H1 (cell line): ENCODE data around the gene RASSF4.

ENCODE experiments used
- BACH1 ChIP-seq: IDR thresholded peaks from 2 replicates; pipeline ENCODE4 v1.6.1; 2012; ENCODE audit warnings: low read length, improper control_type of control experiment
- CEBPB ChIP-seq: IDR thresholded peaks from 2 replicates; pipeline ENCODE4 v1.6.1; 2012; ENCODE audit warnings: low read depth, low read length
- CREB1 ChIP-seq: IDR thresholded peaks from 2 replicates; pipeline ENCODE4 v1.6.1; 2012; ENCODE audit warnings: inconsistent platforms
- CTCF ChIP-seq, 3 experiments: IDR thresholded peaks; 1 replicate in 2 of 3; 2 replicates in 1 of 3; pipeline versions ENCODE4 v1.5.1 to v1.6.1; 2011; ENCODE audit warnings: low read length in 3 of 3, mild to moderate bottlenecking in 3 of 3, inconsistent platforms in 2 of 3, low read depth in 1 of 3, moderate library complexity in 1 of 3; ENCODE audit not compliant: insufficient read depth in 1 of 3; ENCODE audit errors: control extremely low read depth in 1 of 3
- HDAC6 ChIP-seq: IDR thresholded peaks from one replicate; pipeline ENCODE4 v1.7.1; 2012; ENCODE audit warnings: low read depth, mild to moderate bottlenecking, inconsistent platforms, low read length, moderate library complexity
- JUND ChIP-seq: IDR thresholded peaks from 2 replicates; pipeline ENCODE4 v1.6.1; 2011; ENCODE audit warnings: mild to moderate bottlenecking, improper control_type of control experiment, low read length
- NRF1 ChIP-seq: IDR thresholded peaks from 2 replicates; pipeline ENCODE4 v1.6.1; 2011; ENCODE audit warnings: mild to moderate bottlenecking, low read depth, low read length, improper control_type of control experiment
- POLR2A ChIP-seq, 2 experiments: IDR thresholded peaks; 1 replicate in 1 of 2; 2 replicates in 1 of 2; pipeline ENCODE4 v1.6.1; 2011; ENCODE audit warnings: low read depth in 2 of 2, low read length in 2 of 2, mild to moderate bottlenecking in 2 of 2; ENCODE audit errors: control extremely low read depth in 1 of 2
- POLR2AphosphoS5 ChIP-seq: IDR thresholded peaks from 2 replicates; pipeline ENCODE4 v1.6.1; 2011; ENCODE audit warnings: low read depth, low read length
- SIX5 ChIP-seq: IDR thresholded peaks from 2 replicates; pipeline ENCODE4 v1.6.1; 2011; ENCODE audit warnings: mild to moderate bottlenecking, low read depth, low read length
- TAF1 ChIP-seq: IDR thresholded peaks from 2 replicates; pipeline ENCODE4 v1.6.1; 2011; ENCODE audit warnings: mild to moderate bottlenecking, low read depth, low read length
- YY1 ChIP-seq: IDR thresholded peaks from 2 replicates; pipeline ENCODE4 v1.6.1; 2011; ENCODE audit warnings: low read depth, mild to moderate bottlenecking, low read length

- TF ChIP-seq CTCF (IDR thresholded peaks at IDR 0.05; ENCODE audit: control extremely low read depth in 1 of 3, insufficient read depth in 1 of 3, low read depth in 1 of 3, low read length in 3 of 3) (no peak), SIX5 (no peak), BACH1 (no peak), YY1 (no peak), POLR2AphosphoS5 (no peak), HDAC6 (no peak), JUND (no peak), CREB1 (no peak), NRF1 (no peak), TAF1 (no peak), CEBPB (no peak), POLR2A (IDR thresholded peaks at IDR 0.05; ENCODE audit: control extremely low read depth in 1 of 2, low read depth in 2 of 2, low read length in 2 of 2) (no peak)
Measured at GRCh38 chr10:44976352-44977198, 17.0 kb downstream of the RASSF4 start.
